DLD1 (cell line): Measurements from ENCODE around the gene STC2.

Experiments
- in situ Hi-C: cut with HindIII; loops from 2 replicates; pipeline ENCODE4 v1.10.0; 2017; ENCODE audit warnings: low sequenced_read_pairs

Gene STC2

GRCh38 chr5:173314166-173314952, 13.9 kb downstream of the STC2 start:
- in situ Hi-C loops, result no loop called here

DNA sequence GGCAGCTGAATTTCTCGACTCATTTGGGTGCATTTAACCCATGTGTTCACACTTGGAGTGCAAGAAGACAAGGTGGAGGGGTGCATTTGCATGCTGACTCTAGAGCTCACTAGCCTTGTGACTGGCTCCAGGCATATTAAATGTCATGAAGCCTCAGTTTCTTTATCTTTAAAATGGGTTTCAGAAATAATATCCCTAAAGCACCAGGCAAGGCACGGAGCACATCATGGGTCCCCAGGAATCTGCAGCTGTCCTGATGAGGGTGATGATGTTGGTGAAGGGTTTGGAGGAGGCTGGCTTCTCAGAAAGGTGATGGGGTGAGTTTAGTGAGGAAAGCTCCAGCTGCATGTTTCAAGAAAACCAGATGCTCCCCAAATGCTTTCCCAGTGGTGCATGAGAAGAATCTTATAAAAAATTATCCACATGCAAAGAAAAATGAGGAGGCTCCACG, 14.8 kb downstream of the STC2 start:
- in situ Hi-C loops, result no loop called here

GRCh38 chr5:173312821-173313220, 15.4 kb downstream of the STC2 start:
- in situ Hi-C loops, result no loop called here

DNA sequence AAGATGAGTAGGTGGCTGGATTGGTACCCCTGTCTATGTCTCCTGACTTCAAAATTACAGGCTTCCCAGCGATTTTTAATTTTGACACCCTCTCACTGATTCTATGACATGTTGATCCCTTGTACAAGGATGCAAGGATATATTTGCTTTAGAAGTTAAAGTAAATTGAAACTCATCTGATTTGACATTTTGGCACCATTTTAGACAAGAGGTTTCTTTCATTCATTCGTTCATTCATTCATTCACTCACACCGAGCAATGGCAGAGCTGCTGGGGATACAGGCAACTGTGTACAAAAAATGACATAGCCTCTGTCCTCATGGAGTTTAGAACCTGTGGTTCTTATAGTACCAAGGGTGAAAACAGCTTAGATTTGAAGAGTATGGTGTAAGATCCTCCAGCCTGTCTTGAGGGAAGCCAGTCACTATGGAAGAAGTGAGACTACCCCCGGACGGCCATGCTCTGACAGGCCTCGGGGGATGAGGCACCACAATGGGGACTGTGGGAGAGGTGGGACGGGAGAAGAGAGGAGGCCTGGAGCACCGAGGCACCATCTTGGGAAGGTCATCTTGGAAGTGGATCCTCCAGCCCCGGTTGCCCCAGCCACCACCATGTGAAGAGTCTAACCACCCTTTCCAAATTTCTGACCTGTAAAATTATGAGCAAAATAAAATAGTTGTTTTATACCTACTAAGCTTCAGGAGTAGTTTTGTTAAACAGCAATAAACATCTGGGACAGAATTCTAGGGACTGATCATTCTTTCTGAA, 16.2 kb downstream of the STC2 start:
- in situ Hi-C loops, result no loop called here

- in situ Hi-C loops, result no loop called here
Observed at GRCh38 chr5:173310861-173311785, 17.1 kb downstream of the STC2 start.

DNA sequence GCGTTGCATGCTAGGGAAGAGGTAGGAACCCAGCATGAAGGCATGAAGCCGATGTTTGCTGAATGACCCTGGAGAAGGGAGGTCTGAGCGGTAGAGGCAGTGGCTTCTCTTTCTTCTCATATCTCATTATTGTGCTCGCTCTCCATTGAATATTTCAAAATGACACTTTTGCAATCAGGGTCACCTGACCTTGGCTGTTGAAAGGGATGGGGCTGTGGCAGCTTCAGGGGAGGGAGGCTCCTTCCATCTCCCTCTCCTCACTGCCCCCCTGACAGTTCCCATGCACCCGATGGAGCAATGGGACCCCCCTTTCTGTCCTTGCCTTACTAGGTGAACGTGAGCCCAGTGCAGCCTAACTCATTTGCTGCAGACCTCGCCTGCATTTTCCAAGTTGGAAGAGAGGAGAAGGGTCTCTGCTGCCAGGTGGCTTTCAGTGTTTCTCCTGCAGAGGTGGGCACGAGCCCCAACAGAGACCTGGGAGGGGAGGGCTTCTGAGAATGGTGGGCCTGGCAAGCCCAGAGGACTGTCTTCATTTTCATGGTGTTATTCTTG, 17.9 kb downstream of the STC2 start:
- in situ Hi-C loops, result no loop called here

DNA sequence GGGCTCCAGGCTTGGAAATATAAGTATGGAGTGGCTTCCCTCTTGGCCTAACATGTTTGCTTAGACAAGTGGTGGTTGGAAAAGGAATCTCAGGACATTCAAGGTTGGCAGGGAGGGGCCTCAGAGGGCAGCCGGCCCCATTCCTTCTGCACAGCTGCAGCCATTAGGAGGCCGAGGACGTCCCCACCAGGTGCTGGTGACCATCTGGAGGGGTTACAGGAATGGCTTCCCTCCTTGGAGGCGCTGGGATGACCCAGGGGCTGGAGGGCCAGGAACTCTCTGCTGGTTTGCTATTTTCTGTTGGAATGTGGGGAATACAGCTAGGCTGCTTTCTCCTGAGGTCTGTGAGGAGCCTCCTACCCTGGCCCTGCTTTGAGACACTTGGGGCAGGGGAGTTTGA, 18.5 kb downstream of the STC2 start:
- in situ Hi-C loops, result no loop called here

DNA sequence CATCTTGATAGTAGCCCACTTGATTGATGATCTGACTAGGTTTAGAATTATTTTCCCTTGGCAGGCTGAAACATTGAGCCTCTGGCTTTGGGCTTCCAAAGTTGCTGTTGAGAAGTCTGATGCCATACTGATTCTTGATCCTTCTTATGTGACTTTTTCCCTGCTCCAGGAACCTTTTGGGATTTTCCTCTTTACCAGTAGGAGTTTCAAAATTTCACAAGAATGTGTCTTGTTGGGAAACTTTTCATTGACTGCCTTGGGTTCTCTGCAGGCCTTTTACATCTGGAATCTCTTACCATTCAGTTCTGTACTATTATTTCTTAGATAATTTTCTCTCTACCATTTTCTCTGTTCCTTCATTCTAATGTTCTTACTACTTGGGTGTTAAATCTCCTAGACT, 20.0 kb downstream of the STC2 start:
- in situ Hi-C loops, result no loop called here

- in situ Hi-C loops, result no loop called here
Observed at GRCh38 chr5:173307695-173308094, 20.5 kb downstream of the STC2 start.

- in situ Hi-C loops, result no loop called here
Observed at GRCh38 chr5:173306695-173307094, 21.5 kb downstream of the STC2 start.

- in situ Hi-C loops, result no loop called here
Observed at GRCh38 chr5:173304591-173304988, 23.6 kb downstream of the STC2 start.

DNA sequence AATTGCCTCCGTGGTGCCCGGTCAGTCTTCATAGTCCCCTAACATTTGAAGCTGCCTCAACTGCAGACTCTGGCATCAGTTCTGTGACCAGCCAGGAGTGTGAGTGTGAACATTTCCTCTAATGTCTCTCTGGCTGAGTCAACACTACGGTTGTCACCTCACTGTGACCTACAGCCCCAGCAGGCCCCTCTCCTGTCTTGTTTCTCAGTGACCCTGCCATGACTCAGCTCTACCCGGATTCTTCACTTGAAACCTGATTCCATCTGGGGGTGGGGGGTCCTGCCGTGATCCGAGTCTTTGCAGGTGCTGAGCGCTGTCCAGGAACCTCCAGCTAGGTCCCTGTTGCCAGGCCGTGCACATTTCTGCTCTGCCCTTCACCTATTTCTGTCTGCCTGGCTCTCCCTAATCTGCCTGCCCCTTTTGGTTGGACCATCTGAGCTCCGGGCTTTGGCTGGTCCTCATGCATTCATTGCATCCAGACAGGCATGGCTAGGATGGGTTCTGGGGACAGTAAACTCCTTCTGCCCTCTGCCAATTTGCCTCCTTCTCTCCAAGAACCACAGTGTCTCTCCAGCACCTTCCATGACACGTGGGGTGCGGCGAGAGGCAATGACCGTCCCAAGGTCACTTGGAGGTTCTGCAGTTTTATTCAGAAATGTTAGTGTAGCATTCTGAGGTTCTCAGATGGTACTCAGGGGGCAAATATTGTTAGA, 24.2 kb downstream of the STC2 start:
- in situ Hi-C loops, result no loop called here

- in situ Hi-C loops, result no loop called here
Observed at GRCh38 chr5:173302546-173303155, 25.6 kb downstream of the STC2 start.

GRCh38 chr5:173301695-173302545, 26.3 kb downstream of the STC2 start:
- in situ Hi-C loops, result no loop called here

DNA sequence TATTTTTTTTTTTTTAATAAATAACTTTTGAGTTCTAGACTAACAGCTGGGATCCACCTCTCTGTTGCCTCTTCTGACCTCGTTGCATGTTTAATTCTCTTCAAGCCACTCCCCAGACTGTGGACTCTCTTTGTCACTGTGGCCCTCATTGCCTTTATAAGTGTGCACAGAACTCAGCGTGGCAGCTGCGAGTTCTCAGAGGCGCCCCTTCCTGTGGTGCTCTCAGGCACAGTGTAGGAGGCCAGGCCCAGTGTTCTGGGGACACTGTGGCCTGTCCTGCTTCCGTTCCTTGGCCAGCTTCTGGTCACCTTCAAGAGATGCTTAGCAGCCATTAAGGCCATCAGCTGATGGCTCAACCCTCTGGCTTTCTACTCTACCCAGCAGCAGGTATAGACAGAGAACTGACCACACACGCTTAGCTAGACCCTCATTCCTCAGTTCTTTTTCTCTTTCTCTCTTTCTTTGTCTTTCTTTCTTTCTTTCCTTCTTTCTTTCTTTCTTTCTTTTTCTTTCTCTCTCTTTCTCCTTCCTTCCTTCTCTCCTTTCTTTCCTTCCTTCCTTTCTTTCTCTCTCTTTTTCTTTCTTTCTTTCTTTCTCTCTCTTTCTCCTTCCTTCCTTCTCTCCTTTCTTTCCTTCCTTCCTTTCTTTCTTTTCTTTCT, 27.7 kb downstream of the STC2 start:
- in situ Hi-C loops, result no loop called here

GRCh38 chr5:173299820-173300219, 28.4 kb downstream of the STC2 start:
- in situ Hi-C loops, result no loop called here

GRCh38 chr5:173298213-173298926, 29.8 kb downstream of the STC2 start:
- in situ Hi-C loops, result no loop called here

GRCh38 chr5:173297813-173298212, 30.4 kb downstream of the STC2 start:
- in situ Hi-C loops, result no loop called here
